Right ventricle myocardium inferior (tissue), 1 donor: Measurements from ENCODE around the gene MIPOL1. TPM values are rescaled to one million over a fixed set of nuclear protein-coding genes. Genes with fewer than 3 reads are reported as not detected.
"Not testable (repeated sequence)": the region's sequence is repeated elsewhere in the genome, so short reads cannot be mapped to it uniquely, and the experiment has no call there.

Experiments
- ATAC-seq: fragments of 200-7000 bp; cut with Tn5 transposase; one replicate; pipeline ENCODE4 v1.9.1; 2020; ENCODE audit warnings: mild to moderate bottlenecking, moderate library complexity
- DNase-seq: peaks from one replicate; pipeline ENCODE4 v3.0.0; 2021; ENCODE audit errors: missing footprints
- intact Hi-C: fragments of 100-400 bp; cut with DNase I; formaldehyde crosslinking; loops from one replicate; pipeline ENCODE4 v1.11.0; 2022
- total RNA-seq: library from RNA; stranded (reverse); fragmentation: NEBNext Ultra II Directional; extraction: Animal tissue kit (Norgen Biotek cat#: 25700); gene quantifications from one replicate; pipeline ENCODE4 v1.2.1, GENCODE V29; 2021
- donor health status: DM: no; HTN: yes; CAD: no; lungs with severe emphysema.

The MIPOL1 gene
- total RNA-seq, 1 donor from 2014 or later: 7.0 TPM

DNA sequence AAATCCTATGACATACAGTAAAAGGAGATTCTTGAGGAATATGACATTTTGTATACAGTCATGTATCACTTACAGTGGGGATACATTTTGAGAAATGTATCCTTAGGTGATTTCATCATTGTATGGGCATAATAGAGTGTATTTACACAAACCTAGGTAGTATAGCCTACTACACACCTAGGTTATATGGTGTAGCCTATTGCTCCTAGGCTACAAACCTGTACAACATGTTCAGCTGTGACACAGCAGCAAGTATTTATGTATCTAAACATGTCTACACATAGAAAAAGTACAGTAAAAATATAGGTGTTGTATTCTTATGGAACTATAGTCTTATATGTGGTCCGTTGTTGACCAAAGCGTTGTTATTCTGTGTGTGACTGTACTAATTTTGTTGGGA is 218.5 kb downstream of the MIPOL1 start:
- intact Hi-C loops: no loop called here
- no peak for ATAC-seq

GRCh38 chr14:37417151-37417550 is 219.4 kb downstream of the MIPOL1 start:
- ATAC-seq (no peak), DNase-seq (no peak)
- intact Hi-C loops: no loop called here

More for the DNA sequence above, 218.5 kb downstream of the MIPOL1 start:
- no peak for DNase-seq

DNA sequence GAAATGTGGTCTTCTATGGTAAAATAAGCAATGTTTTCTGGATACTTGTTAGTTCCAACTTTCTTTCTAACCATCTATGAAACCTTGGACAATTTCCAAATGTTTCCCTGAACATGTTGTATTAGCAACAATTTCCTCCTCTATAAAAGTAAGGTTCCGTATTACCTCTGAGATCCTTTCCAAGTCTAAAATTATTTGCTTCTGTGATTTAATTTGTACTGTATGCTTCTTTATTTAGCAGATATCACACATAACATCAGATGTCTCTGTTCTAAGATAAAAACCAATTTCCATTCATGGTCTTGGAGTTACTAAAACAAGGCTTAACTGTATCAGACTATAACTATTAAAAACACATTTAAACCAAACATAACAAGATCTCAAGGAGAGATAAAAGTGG is 220.1 kb downstream of the MIPOL1 start:
- ATAC-seq: no peak
- DNase-seq: no peak
- intact Hi-C loops: no loop called here

DNA sequence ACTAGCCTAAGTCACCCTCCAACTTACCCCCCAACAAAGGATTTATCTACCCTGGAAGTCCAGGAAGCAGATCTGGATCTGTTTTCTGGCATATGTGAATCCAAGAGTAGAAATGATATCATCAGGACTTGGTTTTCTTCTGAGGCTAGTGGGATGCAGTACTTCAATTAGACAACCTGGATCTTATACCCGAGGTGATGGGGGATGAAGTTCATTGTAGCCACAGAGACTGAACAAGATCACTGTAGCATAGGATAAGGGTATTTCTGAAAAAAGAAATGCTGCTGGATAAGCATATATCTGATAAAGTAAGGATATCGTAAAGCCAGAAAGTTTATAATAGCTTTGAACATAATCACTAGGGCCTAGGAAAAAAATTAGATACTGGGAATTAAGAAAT is 222.9 kb downstream of the MIPOL1 start:
- intact Hi-C loops: no loop called here
- no peak for DNase-seq

GRCh38 chr14:37422319-37422718 is 224.6 kb downstream of the MIPOL1 start:
- intact Hi-C loops: no loop called here
- ATAC-seq: no peak
- DNase-seq: no peak

More for the DNA sequence above, 222.9 kb downstream of the MIPOL1 start:
- ATAC-seq: no peak

DNA sequence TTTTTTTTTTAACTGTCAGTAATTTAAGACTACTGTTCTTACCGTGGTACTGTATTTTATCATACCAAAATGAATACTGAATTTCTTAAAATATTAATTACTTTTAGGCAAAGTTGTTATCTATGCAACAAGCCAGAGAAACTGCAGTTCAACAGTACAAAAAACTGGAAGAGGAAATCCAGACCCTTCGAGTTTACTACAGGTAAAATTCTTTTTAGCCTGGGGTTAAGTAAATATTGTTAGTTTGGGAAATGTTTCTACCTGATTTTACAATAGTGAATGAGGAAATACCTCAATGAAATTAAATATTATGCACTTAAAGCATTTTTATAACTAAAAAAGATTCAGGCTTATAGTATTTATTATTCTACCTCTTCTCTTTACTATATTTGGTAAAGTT is 225.0 kb downstream of the MIPOL1 start:
- intact Hi-C loops: no loop called here
- ATAC-seq: no peak

DNA sequence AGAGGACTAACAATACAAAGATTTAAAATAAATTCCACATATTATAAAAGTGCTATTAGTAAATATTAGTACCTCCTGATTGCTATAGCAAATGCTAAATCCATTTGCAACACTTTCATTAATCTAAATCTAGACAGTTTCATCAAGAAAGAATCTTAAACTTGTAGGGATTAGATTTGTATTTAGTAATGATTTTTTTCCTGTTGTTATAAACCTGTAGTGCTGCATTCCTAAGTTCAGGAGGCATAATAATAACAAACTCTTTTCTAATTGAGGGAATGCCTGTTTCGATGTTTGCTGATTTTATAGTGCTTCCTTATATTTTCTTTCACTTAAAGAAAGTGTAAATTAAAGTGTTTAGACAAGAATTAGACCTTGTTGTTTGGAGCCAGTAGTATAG is 231.2 kb downstream of the MIPOL1 start:
- DNase-seq (no peak), ATAC-seq (no peak)
- intact Hi-C loops: no loop called here

More for the DNA sequence above, 225.0 kb downstream of the MIPOL1 start:
- DNase-seq: no peak

DNA sequence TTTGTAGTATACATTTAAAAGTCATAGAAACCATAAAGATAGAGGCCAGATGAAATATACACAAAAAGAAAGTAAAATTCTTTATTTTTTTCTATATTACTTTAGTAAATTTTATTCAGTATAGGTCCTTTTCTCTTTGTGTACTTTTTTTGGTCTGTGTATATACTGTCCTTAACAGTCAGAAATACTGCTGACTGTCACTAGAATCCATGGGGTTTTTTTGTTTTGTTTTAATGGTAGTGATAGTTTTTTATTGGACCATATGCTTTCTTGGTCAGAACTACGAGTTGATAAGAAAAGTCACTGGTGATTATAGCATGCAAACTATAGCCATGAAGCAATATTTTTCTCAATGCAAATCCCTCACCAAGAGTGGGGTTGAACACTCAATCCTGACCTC is 231.9 kb downstream of the MIPOL1 start:
- intact Hi-C loops: no loop called here
- ATAC-seq (no peak), DNase-seq (no peak)

- ATAC-seq (no peak), DNase-seq (no peak)
- intact Hi-C loops: no loop called here
These were observed 237.1 kb downstream of the MIPOL1 start for GRCh38 chr14:37434867-37435266.

DNA sequence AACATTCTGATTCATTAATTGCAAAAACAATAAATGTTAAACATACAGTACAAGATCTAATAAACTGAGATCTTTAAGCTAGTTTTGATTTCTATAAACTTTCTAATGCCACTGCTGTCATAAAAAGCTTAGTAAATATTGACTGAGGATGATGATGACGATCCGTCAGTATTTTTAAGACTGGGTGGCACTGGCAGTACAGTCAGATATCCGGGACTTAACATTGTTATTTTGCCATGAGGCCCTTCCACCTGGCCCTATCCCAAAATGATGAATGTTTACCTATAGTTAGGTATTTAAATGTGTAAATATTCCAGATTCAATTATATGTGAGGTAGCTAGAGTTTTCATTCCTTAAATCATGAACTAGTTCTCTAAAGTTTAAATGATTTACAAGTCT is 238.8 kb downstream of the MIPOL1 start:
- ATAC-seq (no peak), DNase-seq (no peak)
- intact Hi-C loops: no loop called here

- DNase-seq (no peak), ATAC-seq (no peak)
- intact Hi-C loops: no loop called here
These were observed 239.8 kb downstream of the MIPOL1 start for GRCh38 chr14:37437490-37437889.

GRCh38 chr14:37438444-37438843 is 240.7 kb downstream of the MIPOL1 start:
- intact Hi-C loops: no loop called here
- no peak for DNase-seq
- ATAC-seq: no peak

DNA sequence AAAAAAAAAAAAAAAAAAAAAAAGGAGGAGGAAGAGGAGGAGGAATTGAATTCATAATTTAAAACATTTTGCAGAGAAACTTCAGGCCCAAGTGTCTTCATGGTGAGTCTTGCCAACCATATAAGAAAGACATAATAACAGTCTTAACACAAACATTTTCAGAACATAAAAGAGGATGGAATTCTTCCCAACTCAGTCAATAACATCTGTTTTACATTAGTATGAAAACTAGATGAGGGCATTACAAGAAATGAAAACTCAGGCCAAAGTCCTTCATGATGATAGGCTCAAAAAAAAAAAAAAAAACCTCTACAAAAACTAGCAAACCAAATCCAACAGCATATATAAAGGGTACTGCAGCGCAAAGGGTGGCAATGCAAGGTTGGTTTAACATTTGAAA is 245.7 kb downstream of the MIPOL1 start:
- intact Hi-C loops: no loop called here
- DNase-seq: no peak
- no peak for ATAC-seq

DNA sequence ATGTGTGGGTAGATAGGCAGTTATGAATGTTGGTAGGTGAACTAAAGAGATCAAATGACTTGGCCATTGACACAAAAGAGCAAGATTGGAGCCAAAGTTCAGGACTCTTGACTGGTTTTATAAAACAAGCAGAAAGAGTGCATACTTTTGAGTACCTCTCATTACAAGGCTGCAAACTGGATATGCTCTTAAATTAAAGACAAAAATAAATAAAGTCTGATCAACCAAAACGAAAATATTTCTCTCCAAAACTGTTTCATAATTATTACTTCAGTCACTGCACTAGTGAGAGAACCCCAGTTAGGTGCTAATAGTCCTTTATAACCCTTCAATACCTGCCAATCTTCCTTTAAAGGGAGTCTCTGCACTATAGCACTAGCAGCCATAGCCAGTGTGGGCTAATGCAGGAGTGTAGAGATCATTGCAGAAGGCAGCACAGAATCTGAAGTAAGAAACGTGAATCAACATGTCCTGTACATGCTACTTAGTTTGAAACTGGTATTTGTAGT is 250.2 kb downstream of the MIPOL1 start:
- no peak for DNase-seq
- no peak for ATAC-seq
- intact Hi-C loops: no loop called here

DNA sequence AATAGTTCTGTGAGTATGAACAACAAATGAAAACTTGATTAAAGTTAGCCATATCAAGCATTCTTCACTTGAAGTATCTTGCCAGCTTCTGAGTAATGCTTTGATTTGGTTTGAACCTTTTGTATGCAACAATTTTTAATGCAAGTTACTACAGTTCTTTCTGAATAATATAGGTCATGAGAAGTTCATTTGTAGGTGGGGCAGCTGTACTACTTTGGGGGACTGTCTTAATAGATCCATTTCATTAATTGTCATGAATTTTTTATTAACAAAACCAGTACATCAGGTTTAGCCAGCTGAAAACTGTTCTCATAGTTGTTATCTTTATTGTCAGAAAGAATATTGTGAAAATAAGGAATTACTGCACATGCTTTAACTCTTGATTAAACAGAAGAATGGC is 254.6 kb downstream of the MIPOL1 start:
- intact Hi-C loops: no loop called here
- ATAC-seq: no peak
- no peak for DNase-seq

DNA sequence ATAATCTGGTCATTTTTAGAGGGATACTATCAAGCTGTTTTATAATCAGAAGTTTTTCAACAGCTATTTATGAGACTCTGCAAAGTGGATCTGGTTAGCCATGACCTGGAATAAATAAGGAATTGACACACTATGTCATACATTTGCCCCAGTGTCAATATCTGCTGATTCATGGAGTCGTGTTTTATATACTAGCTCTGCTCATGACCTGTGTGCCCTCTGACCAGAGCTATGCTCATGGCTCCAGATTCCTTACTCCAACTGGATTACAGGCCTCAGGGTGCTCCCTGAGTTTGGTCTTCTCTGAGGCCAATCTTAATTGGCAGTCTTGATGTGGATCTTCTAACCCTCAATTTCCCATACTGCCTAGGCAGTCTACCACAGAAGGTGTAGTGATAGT is 256.2 kb downstream of the MIPOL1 start:
- DNase-seq (no peak), ATAC-seq (no peak)
- intact Hi-C loops: no loop called here

DNA sequence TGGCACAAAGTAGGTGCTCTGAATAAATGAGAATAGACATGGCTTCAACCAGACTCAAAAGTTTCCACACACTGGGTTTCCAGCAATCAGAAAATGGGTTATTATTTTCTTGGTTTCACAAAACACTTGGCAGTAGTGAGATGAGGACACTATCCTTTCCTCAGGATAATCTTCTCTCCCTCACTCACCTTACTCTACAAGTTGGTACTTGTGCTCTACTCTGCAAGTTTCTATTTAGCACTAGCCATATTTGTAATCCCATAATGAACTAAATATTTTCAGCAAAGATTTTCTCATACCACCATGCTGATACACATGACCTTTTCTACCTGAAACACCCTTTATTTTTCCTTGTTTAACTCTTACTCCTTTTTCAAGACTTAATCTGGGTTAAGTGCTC is 259.6 kb downstream of the MIPOL1 start:
- intact Hi-C loops: no loop called here
- ATAC-seq (no peak), DNase-seq (no peak)

GRCh38 chr14:37462426-37462825 is 264.7 kb downstream of the MIPOL1 start:
- ATAC-seq, DNase-seq, intact Hi-C loops: not testable (repeated sequence)

DNA sequence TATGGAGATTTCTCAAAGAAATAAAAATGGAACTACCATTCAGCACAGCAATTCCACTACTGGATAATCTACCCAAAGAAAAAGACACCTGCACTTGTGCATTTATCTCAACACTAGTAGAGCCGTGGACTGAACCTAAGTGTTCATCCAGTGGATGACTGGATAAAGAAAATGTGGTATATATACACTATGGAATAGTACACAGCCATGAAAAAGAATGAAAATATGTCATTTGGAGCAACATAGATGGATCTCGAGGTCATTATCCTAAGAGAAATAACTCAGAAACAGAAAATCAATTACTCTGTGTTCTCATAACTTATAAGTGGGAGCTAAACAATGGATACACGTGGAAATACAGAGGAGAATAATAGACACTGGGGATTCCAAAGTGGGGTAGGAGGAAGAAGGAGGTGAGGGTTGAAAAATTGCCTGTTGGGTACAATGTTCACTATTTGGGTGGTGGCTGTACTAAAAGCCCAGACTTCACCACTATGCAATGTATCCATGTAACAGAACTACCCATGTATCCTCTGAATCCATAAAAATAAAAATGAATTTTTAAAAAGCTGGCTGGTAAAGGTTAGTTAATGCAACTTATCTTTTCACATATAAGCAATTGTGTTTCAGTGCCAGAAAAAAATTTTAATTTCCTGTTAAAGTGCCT is 266.6 kb downstream of the MIPOL1 start:
- ATAC-seq (no peak), DNase-seq (no peak)
- intact Hi-C loops: no loop called here

DNA sequence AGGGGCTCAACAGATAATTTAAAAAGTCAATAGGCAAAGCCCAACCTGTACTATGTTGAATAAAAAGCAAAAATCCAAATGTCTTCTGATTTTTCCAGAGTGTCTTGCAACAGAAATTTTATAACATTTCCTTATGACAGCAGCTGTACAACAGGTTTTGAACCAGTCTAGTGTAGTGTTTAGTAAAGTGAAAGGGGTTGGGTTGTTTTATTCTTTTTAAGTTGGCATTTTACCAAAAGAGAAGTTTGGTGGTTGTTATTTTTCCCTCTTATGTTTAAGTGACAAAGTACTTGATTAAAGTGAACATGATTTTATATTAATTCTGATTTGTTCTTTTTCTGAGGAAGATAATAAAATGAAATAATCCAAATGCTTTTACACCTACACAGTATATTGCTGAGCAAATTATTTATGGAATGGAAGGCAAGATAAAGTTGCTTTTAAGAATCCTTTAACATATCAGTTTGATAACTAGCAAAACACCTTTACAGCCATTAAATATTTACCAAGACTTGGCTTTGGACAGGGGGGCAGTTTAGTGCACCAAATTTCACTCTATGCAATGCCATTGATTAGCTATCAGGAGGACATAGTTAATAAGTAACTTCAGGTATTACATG is 268.4 kb downstream of the MIPOL1 start:
- no peak for ATAC-seq
- DNase-seq: no peak
- intact Hi-C loops: no loop called here
